Posterior cingulate gyrus (tissue), 11 donors: Measurements from ENCODE around the gene DCT.
A peak's percentile ranks its signal among the peaks of the same experiment; 100 is the strongest.
"Not testable (repeated sequence)": the region's sequence is repeated elsewhere in the genome, so short reads cannot be mapped to it uniquely, and the experiment has no call there.

Experiments used
- DNase-seq, 10 donors: peaks; one replicate each; pipeline versions ENCODE4 v3.0.0 to v3.0.0-alpha.2; 2020 to 2021; ENCODE audit warnings: mixed read lengths in 3 of 10
- intact Hi-C: fragments of 100-400 bp; cut with DNase I; formaldehyde crosslinking; loops from one replicate; pipeline ENCODE4 v1.15.1; 2023

The DCT gene

DNA sequence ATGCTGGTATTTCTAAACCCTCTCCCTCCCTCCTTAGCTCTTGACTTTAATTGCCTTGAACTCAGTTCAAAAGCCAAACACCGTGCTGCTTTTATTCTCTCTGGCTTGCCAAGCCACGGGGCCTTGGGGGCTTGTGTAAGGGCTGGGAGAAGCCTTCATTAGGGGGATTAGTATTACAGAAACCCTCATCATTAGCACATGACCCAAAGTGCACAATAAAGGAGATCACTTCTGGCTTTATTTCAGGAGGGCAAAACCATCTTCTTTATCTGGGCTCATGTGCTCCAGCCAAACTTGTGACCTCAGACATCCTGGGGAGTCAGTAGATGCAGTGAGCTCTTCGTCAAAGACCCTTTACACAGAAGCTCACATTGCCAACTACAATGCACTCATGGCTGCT lies at the start of gene DCT:
Gene DCT, minus strand, starts transcription at position 67 of the 400 bp plus-strand sequence. CDS start 427 bp downstream, outside the sequence.
- intact Hi-C loops = no loop called here
- no peak for DNase-seq

DNA sequence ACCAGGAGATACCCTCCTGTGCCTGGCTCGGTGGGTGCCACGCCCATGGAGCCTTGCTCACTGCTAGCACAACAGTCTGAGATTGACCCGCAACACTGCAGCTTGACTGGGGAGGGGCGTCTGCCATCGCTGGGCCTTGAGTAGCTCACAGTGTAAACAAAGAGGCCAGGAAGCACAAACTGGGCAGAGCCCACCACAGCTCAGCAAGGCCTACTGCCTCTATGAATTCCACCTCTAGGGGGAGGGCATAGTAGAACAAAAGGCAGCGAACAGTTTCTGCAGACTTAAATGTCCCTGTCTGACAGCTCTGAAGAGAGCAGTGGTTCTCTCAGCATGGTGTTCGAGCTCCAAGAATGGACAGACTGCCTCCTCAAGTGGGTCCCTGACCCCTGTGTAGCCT lies 47.5 kb upstream of the DCT start:
- DNase-seq = peak in 1 of 10 donors; percentile 80
- intact Hi-C loops = not testable (repeated sequence)

DNA sequence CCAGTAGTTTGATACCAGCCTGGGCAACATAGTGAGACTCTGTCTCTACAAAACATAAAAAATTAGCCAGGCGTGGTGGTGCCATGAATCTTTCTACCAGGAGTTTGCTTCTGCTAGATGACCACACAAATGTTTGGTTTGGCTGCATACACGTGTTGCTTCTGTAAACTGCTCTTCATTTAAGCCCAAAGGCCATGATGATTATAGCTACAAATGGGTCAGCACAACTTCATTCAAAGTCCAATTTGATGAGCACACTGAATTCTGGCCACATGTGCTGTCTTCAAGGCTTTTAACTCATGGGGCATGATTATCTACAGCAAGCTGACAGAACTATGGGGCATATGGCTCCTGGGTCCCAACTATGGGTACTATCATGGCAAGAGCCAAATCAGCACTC lies 46.3 kb upstream of the DCT start:
- no peak for DNase-seq
- intact Hi-C loops = no loop called here

DNA sequence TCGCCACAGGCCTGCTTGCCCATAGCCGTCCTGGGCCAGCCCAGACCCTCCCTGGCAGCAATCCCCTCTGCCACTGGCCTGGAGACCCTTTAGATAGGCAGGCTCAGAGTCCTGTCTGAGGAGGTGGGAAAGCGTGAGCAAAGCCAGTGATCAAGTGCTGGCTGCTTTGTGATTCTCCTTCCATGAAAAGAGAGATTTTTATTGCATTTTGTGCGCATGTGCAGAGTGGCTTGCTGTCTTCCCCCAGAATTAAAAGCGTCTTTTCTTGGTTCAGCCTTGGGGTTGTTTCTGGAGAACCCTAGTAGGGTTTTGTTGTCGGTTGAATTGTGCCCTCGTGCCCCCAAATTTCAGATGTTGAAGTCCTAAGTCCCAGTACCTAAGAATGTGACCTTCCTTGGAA lies 44.9 kb upstream of the DCT start:
- no peak for DNase-seq
- intact Hi-C loops = no loop called here

DNA sequence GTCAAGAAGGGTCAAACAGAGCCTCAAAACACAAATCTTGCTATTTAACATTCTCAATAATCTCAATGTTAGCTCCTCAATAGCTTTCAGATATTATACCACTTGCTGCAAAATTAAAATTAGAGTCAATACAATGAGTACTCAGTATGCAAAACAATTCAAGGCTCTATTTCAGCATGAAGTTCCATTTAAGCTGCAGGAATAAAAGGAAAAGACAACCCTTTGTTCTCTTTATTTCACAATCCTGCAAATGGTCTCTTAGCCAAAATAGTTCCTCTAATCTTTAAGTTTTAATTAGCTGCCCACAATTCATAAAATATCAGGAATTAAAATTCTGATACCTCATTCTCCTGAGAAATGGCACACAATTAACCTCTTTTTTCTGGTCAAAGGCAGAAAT lies 40.5 kb upstream of the DCT start:
- DNase-seq = no peak
- intact Hi-C loops = no loop called here

DNA sequence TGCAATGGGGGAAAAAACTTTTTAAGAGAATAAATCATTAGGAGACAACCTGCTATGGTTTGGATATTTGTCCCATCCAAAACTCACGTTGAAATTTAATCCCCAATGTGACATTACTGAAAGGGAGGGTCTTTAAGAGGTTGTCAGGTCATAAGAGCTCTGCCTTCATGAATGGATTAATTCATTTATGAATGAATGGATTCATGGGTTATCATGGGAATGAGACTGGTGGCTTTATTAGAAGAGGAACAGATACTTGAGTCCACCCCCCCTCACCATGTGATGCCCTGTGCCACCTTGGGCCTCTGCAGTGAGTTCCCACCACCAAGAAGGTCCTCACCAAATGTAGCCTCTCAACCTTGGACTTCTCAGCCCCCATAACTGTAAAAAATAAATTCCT lies 37.0 kb upstream of the DCT start:
- DNase-seq = no peak
- intact Hi-C loops = no loop called here

DNA sequence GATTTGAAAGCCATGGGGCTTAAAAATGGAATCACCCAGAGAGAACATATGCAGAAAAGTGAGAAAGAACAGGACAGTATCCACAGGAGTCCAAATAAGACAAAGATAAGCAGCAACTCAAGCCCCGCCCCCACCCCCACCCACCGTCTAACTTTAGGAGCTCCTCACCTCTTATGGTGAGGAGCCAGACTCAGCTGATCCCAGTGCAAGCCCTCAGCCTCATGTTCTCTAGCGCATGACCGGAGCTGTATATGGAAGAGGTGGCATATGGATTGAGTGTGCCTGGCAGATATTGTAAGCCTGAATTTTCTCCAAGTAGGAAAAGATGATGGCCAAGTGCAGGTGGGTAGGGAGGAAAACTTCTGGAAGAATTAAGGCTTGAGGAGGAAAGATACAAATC lies 36.4 kb upstream of the DCT start:
- intact Hi-C loops = no loop called here
- DNase-seq = no peak

DNA sequence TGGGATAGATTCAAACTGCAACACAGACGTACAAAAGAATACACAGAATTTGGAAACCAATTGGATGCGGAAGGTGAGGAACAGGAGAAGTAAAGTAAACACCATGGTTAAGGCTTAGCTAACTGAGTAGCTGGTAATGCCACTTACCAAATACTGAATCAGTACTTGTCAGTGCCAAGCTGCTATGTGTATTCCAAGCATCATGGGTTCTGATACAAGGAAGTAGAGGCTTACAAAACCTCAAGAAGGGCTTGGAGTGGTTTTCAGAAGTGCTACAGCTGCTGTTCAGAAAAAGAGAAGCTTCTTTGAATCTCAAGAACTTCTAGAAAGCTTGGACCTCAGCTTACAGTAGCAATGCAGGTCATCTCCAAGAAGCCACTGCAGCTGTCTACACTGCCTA lies 35.9 kb upstream of the DCT start:
- DNase-seq = no peak
- intact Hi-C loops = no loop called here

DNA sequence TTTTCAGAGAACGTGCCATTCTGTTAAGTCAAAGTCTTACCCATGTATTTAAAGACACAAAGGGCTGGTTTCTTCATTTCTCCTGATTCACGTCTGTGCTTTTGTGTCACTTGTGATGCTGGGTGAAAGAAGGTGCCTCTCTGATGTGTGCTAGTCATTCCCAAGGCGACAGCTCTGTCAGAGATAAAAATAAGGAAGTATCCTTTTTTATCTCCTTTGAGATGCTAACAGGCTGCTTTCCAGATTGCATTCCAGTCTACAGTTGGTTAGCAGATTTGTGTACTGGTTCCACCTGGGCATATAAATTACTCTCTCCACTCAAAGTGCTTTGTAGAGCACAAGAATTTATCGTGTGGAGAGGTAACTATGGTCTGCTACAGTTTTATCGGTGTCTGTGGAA lies 33.5 kb upstream of the DCT start:
- intact Hi-C loops = no loop called here
- no peak for DNase-seq

DNA sequence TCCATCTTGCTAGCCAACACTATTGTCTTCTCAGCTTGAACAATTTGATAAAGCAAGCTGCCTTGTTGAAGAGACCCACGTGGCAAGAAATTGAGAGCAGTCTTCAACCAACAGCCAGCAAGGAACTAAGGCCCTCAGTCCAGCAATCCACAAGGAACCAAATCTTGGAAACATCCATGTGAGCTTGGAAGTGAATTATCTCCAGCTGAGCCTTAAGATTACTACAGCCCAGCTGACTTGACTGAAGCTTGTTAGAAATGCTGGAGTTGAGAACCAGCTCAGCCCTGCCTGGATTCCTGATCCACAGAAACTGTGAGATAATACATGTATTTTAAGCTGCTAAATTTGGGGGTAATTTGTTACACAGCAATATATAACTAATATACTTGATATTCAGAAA lies 26.2 kb upstream of the DCT start:
- intact Hi-C loops = no loop called here
- no peak for DNase-seq

DNA sequence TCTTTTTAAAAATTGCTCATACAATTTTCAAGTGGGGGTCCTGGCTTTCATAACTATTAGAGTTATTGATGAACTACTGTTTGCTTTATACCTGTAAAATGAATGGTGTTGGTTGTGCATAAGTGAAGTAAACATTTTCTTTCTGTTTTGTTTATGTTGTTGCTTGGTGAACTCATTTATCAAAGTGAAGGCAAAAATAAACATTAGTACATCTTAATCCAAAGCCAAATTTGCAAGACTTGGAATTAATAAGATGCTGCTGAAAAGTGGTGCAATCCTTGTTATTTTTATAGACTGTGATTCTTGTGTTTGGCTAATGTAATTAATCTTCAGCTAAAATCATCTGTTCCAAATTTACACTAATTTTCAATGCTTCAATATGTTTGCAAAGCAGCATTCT lies 24.4 kb upstream of the DCT start:
- DNase-seq = no peak
- intact Hi-C loops = no loop called here

DNA sequence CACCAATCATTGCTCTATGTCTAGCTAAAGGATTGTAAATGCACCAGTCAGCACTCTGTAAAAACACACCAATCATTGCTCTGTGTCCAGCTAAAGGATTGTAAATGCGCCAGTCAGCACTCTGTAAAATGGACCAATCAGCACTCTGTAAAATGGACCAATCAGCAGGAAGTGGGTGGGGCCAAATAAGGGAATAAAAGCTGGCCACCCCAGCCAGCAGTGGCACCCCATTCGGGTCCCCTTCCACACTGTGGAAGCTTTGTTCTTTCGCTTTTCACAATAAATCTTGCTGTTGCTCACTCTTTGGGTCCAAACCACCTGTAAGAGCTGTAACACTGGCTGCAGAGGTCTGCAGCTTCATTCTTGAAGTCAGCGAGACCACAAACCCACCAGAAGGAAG lies 19.3 kb upstream of the DCT start:
- intact Hi-C loops, DNase-seq: not testable (repeated sequence)

DNA sequence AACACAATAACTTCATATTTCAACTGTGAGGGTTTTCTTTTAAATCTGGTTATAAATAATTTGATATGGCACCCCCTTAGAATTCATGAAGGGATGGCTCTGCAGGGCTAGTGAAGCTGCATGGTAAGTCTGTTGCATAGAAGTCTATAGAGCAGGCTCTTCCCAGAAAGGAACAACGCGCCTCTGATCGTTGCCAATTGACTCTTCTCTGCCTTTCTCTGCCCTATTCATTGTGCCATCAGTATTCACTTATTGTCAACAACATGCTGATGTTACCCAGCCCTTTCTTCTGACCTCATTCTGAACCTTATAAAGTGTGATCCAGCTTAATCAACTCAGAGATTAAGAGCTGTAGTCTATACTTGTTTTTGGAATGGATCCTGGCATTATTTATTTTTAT lies 16.3 kb upstream of the DCT start:
- intact Hi-C loops = no loop called here
- DNase-seq = peak in 1 of 10 donors; percentile 10

DNA sequence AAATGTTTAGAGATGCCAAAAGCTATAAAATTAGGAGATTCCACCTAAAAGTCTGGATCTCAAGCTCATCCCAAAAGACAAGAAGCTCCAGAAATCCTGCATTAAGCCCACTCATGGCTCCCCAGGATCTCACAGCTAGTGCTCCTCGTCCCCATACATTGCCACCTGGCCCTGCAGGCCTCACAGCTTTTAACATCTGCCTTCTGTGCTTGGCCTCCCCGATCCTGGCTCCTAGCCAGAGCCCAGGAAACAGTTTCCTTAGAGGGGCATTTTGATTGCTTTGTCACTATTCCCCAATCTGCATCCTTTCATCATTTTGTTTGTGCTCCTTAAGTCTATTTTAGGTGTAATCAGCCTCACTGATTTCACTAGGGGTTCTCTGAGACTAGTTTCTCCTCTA lies 14.5 kb upstream of the DCT start:
- intact Hi-C loops = no loop called here
- DNase-seq = no peak

DNA sequence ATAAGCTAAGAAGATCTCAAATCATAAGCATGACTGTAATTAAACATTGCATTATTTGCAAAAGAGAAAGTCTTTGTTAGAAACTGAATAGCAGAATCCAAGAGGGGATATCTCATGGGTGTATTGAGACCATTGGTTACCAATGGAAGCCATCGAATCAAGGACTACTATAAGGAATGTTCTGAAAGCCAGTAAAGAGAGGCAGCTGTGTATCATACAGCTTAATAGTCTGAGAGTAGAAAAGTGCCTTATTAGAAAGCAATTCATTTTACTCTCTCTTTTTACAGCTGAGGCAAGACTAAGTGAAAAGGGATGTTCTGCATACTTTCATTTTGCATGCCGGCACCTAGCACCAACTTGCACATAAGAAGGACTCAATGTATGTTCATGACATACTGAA lies 7.6 kb upstream of the DCT start:
- no peak for DNase-seq
- intact Hi-C loops = no loop called here

DNA sequence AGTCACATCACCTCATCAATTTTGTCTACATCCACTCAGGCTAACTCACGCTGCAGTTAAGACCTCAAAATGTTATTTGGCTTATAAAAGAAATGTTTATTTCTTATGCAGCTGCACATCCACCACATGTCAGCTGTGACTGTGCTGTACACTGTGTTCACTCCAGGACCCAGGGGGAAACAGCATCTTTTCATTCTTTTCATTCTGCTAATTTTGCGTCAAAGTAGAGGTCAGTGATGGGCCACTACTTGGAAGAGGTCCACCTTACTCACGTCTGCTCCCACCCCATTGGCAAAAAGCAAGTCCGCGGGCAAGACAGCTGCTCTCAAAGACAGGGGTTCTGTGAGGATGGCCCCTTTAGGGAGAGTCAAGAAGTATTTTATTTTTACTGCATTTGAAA lies 4.5 kb upstream of the DCT start:
- DNase-seq = no peak
- intact Hi-C loops = no loop called here

DNA sequence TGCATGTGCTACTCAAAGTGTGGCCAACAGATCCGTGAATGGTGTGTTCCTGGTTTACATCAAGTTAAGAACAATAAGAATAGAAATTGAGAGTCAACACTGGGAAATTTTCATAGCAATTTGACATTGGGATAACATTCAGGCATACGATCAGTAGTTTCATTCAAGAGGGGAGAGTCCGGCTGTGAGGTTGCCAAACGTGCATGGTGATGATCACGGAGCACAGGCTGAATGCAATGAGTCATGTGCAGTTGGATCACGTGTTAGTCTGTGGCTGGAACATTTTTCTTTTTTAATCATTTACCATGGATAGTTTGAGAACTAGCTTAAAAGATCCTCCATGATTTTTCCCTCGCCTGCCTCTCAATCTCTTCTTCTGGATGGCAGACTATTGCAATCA lies 2.5 kb upstream of the DCT start:
- intact Hi-C loops = no loop called here
- DNase-seq = no peak

DNA sequence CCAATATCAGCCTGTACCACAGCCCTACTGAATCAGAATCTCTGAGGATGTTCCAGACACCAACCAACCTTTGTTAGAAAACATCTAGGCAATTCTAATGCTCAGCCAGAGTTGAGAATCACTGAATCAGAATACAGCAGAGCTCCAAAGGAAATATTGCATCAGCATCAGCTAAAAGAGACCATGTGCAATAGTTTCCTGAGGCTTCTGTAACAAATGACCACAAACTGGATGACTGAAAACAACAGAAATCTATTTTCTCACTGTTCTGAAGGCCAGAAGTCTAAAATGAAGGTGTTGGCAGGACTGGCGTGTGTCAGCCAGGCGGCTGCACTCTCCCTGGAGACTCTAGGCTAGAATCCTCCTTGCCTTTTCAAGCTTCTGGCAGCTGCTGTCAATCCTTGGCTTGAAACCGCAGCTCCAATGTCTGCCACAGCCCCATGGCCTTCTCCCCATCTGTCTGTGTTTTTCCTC lies 1.2 kb upstream of the DCT start:
- DNase-seq = no peak
- intact Hi-C loops = no loop called here

DNA sequence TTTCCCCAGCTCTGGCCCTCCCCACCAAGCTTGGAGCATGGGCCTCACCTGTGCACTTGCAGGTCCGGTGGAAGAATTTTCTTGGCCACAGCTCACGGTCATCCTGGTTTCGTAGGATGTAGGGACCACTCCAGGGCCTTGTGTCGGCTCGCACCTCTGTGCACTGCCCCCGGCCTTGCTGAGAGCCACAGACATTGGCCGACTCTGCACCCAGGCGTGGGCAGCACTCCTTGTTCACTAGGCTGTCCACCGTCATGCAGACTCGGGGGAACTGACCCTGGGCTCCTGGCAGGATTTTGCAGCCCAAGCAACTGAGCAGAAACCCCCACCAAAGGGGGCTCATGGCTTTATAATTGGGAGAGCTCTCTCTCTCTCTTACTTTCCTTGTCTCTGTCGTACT lies 569 bp downstream of the DCT start:
- DNase-seq = no peak
- intact Hi-C loops = no loop called here

DNA sequence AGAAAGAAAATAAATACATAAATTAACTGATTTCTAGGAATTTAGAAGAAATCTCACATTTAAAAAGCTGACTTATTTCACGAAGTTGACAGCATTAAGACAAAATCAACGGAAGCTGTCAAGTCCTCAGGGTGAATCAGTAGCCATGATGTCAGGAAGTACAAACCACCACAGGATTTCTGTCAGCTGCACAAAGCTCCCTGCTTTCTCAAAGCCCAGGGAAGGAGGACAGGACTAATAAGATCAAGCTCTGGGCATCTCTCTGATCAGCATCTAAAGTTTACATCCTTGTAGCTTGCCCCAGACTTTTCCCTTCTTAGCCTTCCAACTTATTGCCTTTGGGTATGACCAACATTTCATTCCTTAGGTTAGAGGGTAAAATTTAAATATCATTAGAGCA lies 9.4 kb downstream of the DCT start:
- intact Hi-C loops = no loop called here
- no peak for DNase-seq

DNA sequence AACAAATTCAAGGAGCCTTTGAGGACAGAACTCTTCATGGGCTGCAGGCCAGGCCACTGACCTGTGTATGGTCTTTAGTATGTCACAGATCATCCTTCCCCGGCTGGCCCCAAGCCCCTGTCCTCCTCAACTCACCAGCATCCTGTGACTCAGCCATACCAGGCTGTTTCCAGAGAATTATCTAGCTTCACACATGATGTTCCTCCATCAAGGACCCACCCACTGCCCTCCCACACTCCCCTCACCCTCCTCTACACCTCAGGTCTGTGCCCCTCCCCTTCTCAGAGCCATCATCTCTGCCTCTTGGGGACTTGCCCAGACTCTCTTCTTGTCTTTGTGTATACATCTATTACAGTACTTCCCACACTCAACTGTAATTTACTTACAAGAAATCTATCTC lies 14.7 kb downstream of the DCT start:
- intact Hi-C loops = no loop called here
- no peak for DNase-seq

DNA sequence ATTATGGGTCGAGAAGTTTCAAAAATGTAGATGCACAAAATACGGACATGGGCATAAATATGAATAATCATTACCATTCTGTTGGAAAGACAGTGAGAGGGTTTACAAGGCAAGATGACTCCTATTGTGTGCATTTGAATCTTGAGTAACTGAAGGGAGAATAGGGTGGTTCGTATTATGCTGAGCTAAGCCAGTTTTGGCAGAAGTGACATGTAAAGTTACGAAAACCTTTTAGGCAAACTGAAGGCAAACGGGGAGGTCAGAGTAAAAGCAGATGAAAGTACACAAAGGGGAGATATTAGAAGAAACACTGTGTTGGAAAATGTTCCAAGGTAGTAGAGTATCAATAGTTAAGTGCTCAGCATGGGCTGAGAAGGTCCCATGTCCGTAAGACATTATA lies 16.8 kb downstream of the DCT start:
- intact Hi-C loops = no loop called here
- DNase-seq = no peak

DNA sequence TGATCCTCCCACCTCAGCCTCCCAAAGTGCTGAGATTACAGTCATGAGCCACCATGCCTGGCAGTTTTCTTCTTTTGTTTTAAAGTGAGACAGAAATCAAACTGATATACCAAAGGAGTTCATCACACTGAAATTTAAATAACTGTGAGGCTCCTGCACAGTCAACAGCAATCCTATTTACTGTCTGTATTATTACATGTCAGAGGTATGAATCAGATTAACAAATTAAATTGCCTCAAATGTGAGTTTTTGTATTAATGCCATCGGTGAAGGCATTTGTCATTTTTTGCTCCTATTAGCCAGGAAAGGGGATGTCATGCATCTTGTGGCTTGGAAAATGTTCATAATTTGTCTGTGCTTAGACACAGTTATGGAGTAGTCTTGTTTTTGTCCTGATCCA lies 20.4 kb downstream of the DCT start:
- intact Hi-C loops = no loop called here
- DNase-seq = no peak

DNA sequence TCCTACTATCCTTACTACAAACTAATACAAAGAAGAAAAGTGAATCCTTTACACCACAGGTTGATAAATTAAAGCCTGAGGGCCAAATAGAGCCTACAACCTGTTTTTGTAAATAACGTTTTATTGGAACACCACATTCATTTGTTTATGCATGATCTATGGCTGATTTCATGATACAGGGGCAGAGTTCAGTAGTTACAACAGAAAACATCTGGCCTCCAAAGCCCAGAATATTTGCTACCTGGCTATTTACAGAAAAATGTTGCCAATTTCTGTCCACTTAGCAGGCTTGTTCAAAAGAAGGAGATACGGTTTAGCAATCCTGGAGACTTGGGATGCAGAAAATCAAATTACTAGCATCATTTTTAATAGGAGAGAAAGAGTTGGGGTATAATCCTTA lies 24.1 kb downstream of the DCT start:
- DNase-seq = no peak
- intact Hi-C loops = no loop called here
